Measurements from ENCODE around the gene CTRL.

DNA sequence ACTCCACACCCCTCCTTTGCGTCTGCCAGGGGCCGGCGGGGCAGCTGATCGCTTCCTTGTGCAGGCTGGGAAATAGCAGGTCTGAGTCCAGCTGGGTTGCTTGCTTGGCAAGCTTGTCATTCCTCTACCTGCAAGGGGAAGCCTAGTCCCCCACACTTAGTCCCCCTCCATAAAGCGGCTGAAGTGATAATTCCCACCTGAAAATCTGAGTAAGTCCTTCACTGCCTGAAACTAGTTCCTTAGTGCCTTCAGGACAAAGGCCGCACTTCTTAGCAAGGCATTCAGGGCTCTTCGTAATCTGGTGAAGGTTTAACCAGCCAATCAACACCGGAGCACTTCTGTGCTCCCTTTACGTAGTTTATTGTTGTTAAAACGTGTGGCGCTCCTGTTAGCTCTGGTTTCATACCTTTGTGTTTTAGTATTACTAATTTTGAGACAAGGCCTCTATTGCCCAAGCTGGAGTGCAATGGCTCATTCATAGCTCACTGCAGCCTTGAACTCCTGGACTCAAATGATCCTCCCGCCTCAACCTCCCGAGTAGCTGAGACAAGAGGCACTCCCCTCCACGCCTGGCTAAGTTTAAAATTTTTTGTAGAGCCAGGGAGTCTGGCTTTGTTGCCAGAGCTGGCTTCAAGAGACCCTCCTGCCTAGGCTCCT, 37.8 kb downstream of the CTRL start:
- TF ChIP-seq, protein P1, sequence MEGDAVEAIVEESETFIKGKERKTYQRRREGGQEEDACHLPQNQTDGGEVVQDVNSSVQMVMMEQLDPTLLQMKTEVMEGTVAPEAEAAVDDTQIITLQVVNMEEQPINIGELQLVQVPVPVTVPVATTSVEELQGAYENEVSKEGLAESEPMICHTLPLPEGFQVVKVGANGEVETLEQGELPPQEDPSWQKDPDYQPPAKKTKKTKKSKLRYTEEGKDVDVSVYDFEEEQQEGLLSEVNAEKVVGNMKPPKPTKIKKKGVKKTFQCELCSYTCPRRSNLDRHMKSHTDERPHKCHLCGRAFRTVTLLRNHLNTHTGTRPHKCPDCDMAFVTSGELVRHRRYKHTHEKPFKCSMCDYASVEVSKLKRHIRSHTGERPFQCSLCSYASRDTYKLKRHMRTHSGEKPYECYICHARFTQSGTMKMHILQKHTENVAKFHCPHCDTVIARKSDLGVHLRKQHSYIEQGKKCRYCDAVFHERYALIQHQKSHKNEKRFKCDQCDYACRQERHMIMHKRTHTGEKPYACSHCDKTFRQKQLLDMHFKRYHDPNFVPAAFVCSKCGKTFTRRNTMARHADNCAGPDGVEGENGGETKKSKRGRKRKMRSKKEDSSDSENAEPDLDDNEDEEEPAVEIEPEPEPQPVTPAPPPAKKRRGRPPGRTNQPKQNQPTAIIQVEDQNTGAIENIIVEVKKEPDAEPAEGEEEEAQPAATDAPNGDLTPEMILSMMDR (IDR thresholded peaks at IDR 0.05), result no peak
- no peak for TF ChIP-seq POLR2A (IDR thresholded peaks at IDR 0.05)

All from adrenal gland (tissue), 5 donors.